ENCODE results near the gene ZSCAN20. TPM values are rescaled to one million over a fixed set of nuclear protein-coding genes. Genes with fewer than 3 reads are reported as not detected.
A peak's percentile ranks its signal among the peaks of the same experiment; 100 is the strongest.

Gene ZSCAN20
- total and polyA plus RNA-seq, 2 experiments from 2014 or later, result 0.91 to 4.9 TPM

GRCh38 chr1:33443705-33444180 is 28.7 kb upstream of the ZSCAN20 start:
- H3K9me2 ChIP-seq (ENCODE audit: insufficient read depth), result 0 out of 2 replicates have a peak, but pooled peaks cover 4% of the 10 kb centered on the region
- Mint-ChIP-seq H3K4me3 (no peak overlapping the region), H3K36me3 (ENCODE audit: low read depth) (no peaks in the 10 kb centered on the region), H3K27ac (no peak overlapping the region), H3K4me1 (peaks cover 13% of the 10 kb centered on the region), H3K9me3 (no peaks in the 10 kb centered on the region), H3K27me3 (ENCODE audit: insufficient read depth, low read depth, poor library complexity) (peaks cover 14% of the 10 kb centered on the region)
- peak; percentile 64 for ATAC-seq
- no peaks in the 10 kb centered on the region for H3K36me3 ChIP-seq (ENCODE audit: insufficient read depth)
- no peaks in the 10 kb centered on the region for H3K79me2 ChIP-seq (replicated peaks; ENCODE audit: insufficient read depth)
- no peak overlapping the region for H3K4me2 ChIP-seq
- no peaks in the 10 kb centered on the region for H3K27me3 ChIP-seq (ENCODE audit: insufficient read depth)
- 0 out of 2 replicates have a peak overlapping the region, but pooled peaks have one; percentile 23 for H2AFZ ChIP-seq
- H3K27ac ChIP-seq (ENCODE audit: low read depth), result no peak overlapping the region
- no peaks in the 10 kb centered on the region for H4K20me1 ChIP-seq (replicated peaks; ENCODE audit: insufficient read depth)
- TF ChIP-seq CTCF (conservative IDR thresholded peaks at IDR 0.05; ENCODE audit: low read depth in 2 of 2) (no peak), EZH2phosphoT487 (IDR thresholded peaks at IDR 0.05; ENCODE audit: unreplicated experiment) (no peak), CREB1 (CRISPR knock-in tag; IDR thresholded peaks at IDR 0.05; ENCODE audit: low read depth) (no peak), JUNB (IDR thresholded peaks at IDR 0.05; ENCODE audit: unreplicated experiment) (no peak), EZH2 (IDR thresholded peaks at IDR 0.05; ENCODE audit: low read depth, unreplicated experiment) (no peak), NANOG (IDR thresholded peaks at IDR 0.05; ENCODE audit: borderline replicate concordance) (no peak), ZNF114 (CRISPR knock-in tag; IDR thresholded peaks at IDR 0.05) (no peak), ZNF462 (CRISPR knock-in tag; IDR thresholded peaks at IDR 0.05) (no peak), STAT1 (IDR thresholded peaks at IDR 0.05; ENCODE audit: unreplicated experiment) (no peak), POLR2AphosphoS5 (IDR thresholded peaks at IDR 0.05; ENCODE audit: low read depth) (no peak), ZNF331 (CRISPR knock-in tag; IDR thresholded peaks at IDR 0.05; ENCODE audit: low read depth) (no peak)
- TF ChIP-seq, protein P1, sequence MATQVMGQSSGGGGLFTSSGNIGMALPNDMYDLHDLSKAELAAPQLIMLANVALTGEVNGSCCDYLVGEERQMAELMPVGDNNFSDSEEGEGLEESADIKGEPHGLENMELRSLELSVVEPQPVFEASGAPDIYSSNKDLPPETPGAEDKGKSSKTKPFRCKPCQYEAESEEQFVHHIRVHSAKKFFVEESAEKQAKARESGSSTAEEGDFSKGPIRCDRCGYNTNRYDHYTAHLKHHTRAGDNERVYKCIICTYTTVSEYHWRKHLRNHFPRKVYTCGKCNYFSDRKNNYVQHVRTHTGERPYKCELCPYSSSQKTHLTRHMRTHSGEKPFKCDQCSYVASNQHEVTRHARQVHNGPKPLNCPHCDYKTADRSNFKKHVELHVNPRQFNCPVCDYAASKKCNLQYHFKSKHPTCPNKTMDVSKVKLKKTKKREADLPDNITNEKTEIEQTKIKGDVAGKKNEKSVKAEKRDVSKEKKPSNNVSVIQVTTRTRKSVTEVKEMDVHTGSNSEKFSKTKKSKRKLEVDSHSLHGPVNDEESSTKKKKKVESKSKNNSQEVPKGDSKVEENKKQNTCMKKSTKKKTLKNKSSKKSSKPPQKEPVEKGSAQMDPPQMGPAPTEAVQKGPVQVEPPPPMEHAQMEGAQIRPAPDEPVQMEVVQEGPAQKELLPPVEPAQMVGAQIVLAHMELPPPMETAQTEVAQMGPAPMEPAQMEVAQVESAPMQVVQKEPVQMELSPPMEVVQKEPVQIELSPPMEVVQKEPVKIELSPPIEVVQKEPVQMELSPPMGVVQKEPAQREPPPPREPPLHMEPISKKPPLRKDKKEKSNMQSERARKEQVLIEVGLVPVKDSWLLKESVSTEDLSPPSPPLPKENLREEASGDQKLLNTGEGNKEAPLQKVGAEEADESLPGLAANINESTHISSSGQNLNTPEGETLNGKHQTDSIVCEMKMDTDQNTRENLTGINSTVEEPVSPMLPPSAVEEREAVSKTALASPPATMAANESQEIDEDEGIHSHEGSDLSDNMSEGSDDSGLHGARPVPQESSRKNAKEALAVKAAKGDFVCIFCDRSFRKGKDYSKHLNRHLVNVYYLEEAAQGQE (IDR thresholded peaks at IDR 0.05; ENCODE audit: unreplicated experiment), result no peak
- TF ChIP-seq, protein P2, sequence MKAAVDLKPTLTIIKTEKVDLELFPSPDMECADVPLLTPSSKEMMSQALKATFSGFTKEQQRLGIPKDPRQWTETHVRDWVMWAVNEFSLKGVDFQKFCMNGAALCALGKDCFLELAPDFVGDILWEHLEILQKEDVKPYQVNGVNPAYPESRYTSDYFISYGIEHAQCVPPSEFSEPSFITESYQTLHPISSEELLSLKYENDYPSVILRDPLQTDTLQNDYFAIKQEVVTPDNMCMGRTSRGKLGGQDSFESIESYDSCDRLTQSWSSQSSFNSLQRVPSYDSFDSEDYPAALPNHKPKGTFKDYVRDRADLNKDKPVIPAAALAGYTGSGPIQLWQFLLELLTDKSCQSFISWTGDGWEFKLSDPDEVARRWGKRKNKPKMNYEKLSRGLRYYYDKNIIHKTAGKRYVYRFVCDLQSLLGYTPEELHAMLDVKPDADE (IDR thresholded peaks at IDR 0.05), result no peak
- H3F3A ChIP-seq (replicated peaks; ENCODE audit: low read depth), result no peaks in the 10 kb centered on the region
- no peak overlapping the region for H3K4me3 ChIP-seq
- H3K4me1 ChIP-seq (ENCODE audit: insufficient read depth), result no peaks in the 10 kb centered on the region; the same call in 1 of the 2 replicates
- DNase-seq (ENCODE audit: low spot score), result no peak

Measured in GM23338 (cell line).